GM12878 (cell line): ENCODE data around the gene TMEM229B. TPM values are rescaled to one million over a fixed set of nuclear protein-coding genes. Genes with fewer than 3 reads are reported as not detected.

Source experiments
- ATAC-seq: fragments of 200-7000 bp; cut with Tn5 transposase; 3 replicates; pipeline ENCODE4 v1.9.1; 2020; ENCODE audit warnings: mild to moderate bottlenecking, moderate library complexity
- BruUV-seq: library from RNA; stranded (reverse); fragments of 400-500 nt; replicated peaks from 2 replicates; lab custom pipeline; 2021; lab: Mats Ljungman, UMichigan
- CTCF ChIA-PET: fragments of 300-600 bp; sonication (Branson Sonifier 250); formaldehyde crosslinking; extraction: SDS; loops from one replicate; lab custom pipeline; 2021; ENCODE audit warnings: inconsistent platforms; lab: Yijun Ruan, JAX
- POLR2A ChIA-PET: fragments of 350-600 bp; formaldehyde crosslinking; extraction: SDS; loops from one replicate; lab custom pipeline; 2021; ENCODE audit warnings: inconsistent platforms; lab: Charles Lee
- RAD21 ChIA-PET: fragments of 300-600 bp; sonication (Branson Sonifier 250); formaldehyde crosslinking; loops from one replicate; lab custom pipeline; 2023; ENCODE audit warnings: antibody characterized with exemption; ENCODE audit not compliant: unreplicated experiment; lab: Charles Lee
- SMC1A ChIA-PET: fragments of 300-600 bp; sonication (Branson Sonifier 250); formaldehyde crosslinking; loops from one replicate; lab custom pipeline; 2023; ENCODE audit not compliant: unreplicated experiment, uncharacterized antibody; lab: Charles Lee
- DNase-seq: peaks from one replicate; pipeline ENCODE4 v3.0.0-alpha.2; 2011; ENCODE audit warnings: low read depth, low spot score
- FAIRE-seq: peaks from 3 replicates; lab custom pipeline; 2011; peaks lifted over from hg19 to GRCh38; lab: Jason Lieb, UNC
- H2AFZ ChIP-seq: 2 replicates; pipeline ENCODE4 v1.6.0; 2011; ENCODE audit warnings: low read depth, low read length, control low read depth; ENCODE audit not compliant: control insufficient read depth
- H3K27ac ChIP-seq: 2 replicates; pipeline ENCODE4 v1.5.1; 2011; ENCODE audit warnings: control low read depth; ENCODE audit not compliant: control insufficient read depth, insufficient read depth
- H3K27me3 ChIP-seq, 2 experiments: replicated peaks in 1 of 2; 2 replicates each; pipeline versions ENCODE4 v1.6.0 to v1.6.1; 2011; ENCODE audit warnings: low read length in 1 of 2; ENCODE audit not compliant: control insufficient read depth in 2 of 2, insufficient read depth in 2 of 2
- H3K36me3 ChIP-seq, 2 experiments: 2 replicates each; pipeline ENCODE4 v1.5.1; 2011; ENCODE audit warnings: low read length in 1 of 2; ENCODE audit not compliant: control insufficient read depth in 2 of 2, insufficient read depth in 2 of 2
- H3K4me1 ChIP-seq: 2 replicates; pipeline ENCODE4 v1.6.1; 2011; ENCODE audit warnings: mild to moderate bottlenecking, low read length, moderate library complexity, mixed read lengths; ENCODE audit not compliant: control insufficient read depth, insufficient read depth
- H3K4me2 ChIP-seq: 2 replicates; pipeline ENCODE4 v1.6.0; 2011; ENCODE audit warnings: control low read depth; ENCODE audit not compliant: control insufficient read depth, insufficient read depth
- H3K4me3 ChIP-seq: fragments of 200-600 bp; sonication (generic); 2 replicates; pipeline ENCODE4 v1.5.1; 2016
- H3K79me2 ChIP-seq: 2 replicates; pipeline ENCODE4 v1.6.0; 2011; ENCODE audit warnings: low read length; ENCODE audit not compliant: control insufficient read depth, insufficient read depth
- H3K9ac ChIP-seq: 2 replicates; pipeline ENCODE4 v1.8.0; 2011; ENCODE audit warnings: low read length, control low read depth, mixed read lengths; ENCODE audit not compliant: control insufficient read depth, insufficient read depth
- H3K9me3 ChIP-seq: replicated peaks from 3 replicates; pipeline ENCODE4 v1.5.1; 2011; ENCODE audit warnings: mild to moderate bottlenecking, low read length; ENCODE audit not compliant: control insufficient read depth, insufficient read depth
- H4K20me1 ChIP-seq: 2 replicates; pipeline ENCODE4 v1.6.0; 2011; ENCODE audit not compliant: control insufficient read depth, insufficient read depth
- CHD1 ChIP-seq: IDR thresholded peaks from 2 replicates; pipeline ENCODE4 v1.6.1; 2012; ENCODE audit warnings: low read depth, low read length, improper control_type of control experiment
- NRF1 ChIP-seq: conservative IDR thresholded peaks from 2 replicates; pipeline ENCODE4 v1.6.1; 2011; ENCODE audit warnings: mild to moderate bottlenecking, low read depth, low read length, improper control_type of control experiment
- POLR2A ChIP-seq: IDR thresholded peaks from 2 replicates; pipeline ENCODE4 v1.6.1; 2011; ENCODE audit warnings: low read depth, mild to moderate bottlenecking, low read length
- ZNF384 ChIP-seq: IDR thresholded peaks from 2 replicates; pipeline ENCODE4 v1.6.1; 2012; ENCODE audit warnings: low read depth, mild to moderate bottlenecking, low read length, improper control_type of control experiment, borderline replicate concordance
- WGBS: methylation state at CpG from one replicate; pipeline ENCODE4 v1.1.6; 2016; ENCODE audit warnings: low lambda C conversion rate; ENCODE audit not compliant: insufficient replicate concordance, insufficient coverage; ENCODE audit errors: missing lambda C conversion rate; 5-methylcytosine and 5-hydroxymethylcytosine counted together
- in situ Hi-C: fragments of 300-500 bp; cut with MboI; formaldehyde crosslinking; loops from 9 replicates; pipeline ENCODE4 v1.14.3; 2018; ENCODE audit warnings: mixed read lengths
- intact Hi-C: fragments of 100-400 bp; cut with micrococcal nuclease; formaldehyde crosslinking; loops from one replicate; pipeline ENCODE4 v1.14.2; 2022; ENCODE audit not compliant: unreplicated experiment
- polyA plus RNA-seq, 11 experiments: library from polyadenylated mRNA; depleted of rRNA in 4 of 11; unstranded in 6 of 11; stranded (reverse) in 5 of 11; fragments of >200 nt; fragmentation: Nextera tagmentation in 4 of 11; fragmentation: Illumina TruSeq in 1 of 11; extraction: Ambion mirVana in 4 of 11; extraction: Trizol in 1 of 11; gene quantifications; 1 replicate in 1 of 11; 2 replicates in 10 of 11; pipeline versions ENCODE4 v1.2.1 to v1.2.3, GENCODE V29; 2011 to 2016; ENCODE audit warnings: inconsistent platforms in 2 of 11, missing spikeins in 2 of 11, low read depth in 1 of 11
- total RNA-seq, 4 experiments: library from RNA; depleted of rRNA in 3 of 4; stranded (reverse); fragments of >200 nt in 3 of 4; fragmentation: Illumina TruSeq in 1 of 4; extraction: Trizol in 1 of 4; gene quantifications; 2 replicates each; pipeline versions ENCODE4 v1.2.1 to v1.2.3, GENCODE V29; 2013 to 2021
- TF ChIP-seq, protein P1 (sequence below): fragments of 450-650 bp; IDR thresholded peaks from 2 replicates; pipeline ENCODE4 v1.6.1; 2017; ENCODE audit warnings: low read depth, mild to moderate bottlenecking, moderate library complexity
- TF ChIP-seq, protein P2 (sequence below): fragments of 450-650 bp; formaldehyde crosslinking; IDR thresholded peaks from 2 replicates; pipeline ENCODE4 v1.4.0; 2020; ENCODE audit warnings: mild to moderate bottlenecking, moderate library complexity

Gene TMEM229B
- total and polyA plus RNA-seq, 10 of the 15 experiments (the other 5 are each of a cell fraction or from before 2014, with no cell fraction given) = 0.24 to 5.3 (median 1.7) TPM

DNA sequence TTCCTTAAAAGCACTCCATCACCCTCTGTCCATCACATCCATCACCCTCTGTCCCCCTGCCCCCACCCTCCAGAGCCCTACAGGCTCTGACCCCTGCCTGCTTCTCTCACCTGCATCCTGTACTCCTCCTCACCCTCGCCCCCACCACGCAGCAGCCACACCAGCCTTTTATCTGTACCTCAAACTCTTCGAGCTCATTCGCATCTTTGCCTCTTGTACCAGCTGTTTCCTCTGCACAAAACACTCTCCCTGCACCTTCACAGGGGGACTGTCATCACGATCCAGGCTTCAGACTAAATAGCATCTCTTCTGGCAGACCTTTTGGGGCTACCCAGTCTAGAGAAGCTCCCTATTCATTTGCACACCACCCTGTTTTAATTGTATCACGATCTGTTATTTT lies 24.1 kb downstream of the TMEM229B start (continued):
- TF ChIP-seq ZNF384 = no peak
- TF ChIP-seq CHD1 = no peak

DNA sequence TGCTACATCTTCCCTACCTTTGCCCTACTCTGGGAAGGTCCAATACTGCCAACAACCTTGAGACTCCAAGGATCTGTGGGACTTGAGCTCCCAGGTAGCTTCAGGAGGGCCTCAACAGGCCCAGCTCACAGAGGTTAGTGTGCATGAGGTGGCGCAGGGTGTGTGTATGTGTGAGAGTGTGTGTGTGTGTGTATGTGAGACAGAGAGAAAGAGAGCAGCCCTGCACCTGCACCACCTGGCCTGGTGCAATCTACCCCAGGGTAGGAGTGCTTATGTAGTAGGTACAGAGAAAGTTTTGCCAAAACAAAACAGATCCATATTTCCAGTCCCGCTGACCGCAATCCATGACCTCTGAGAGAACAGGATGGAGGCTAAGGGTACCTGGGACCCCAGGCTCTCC lies 24.6 kb downstream of the TMEM229B start:
- Histone ChIP-seq H3K4me3 (no peak overlapping the region), H3K36me3 (no peaks in the 10 kb centered on the region), H3K27me3 (no peaks in the 10 kb centered on the region), H2AFZ (no peak overlapping the region), H4K20me1 (no peaks in the 10 kb centered on the region), H3K27ac (no peak overlapping the region), H3K9ac (no peak overlapping the region), H3K4me2 (no peak overlapping the region), H3K9me3 (no peaks in the 10 kb centered on the region), H3K4me1 (no peaks in the 10 kb centered on the region), H3K79me2 (no peaks in the 10 kb centered on the region)
- in situ Hi-C loops (no loop called here), intact Hi-C loops (no loop called here)
- FAIRE-seq (no peak), DNase-seq (no peak), ATAC-seq (no peak)
- TF ChIP-seq, protein P1, sequence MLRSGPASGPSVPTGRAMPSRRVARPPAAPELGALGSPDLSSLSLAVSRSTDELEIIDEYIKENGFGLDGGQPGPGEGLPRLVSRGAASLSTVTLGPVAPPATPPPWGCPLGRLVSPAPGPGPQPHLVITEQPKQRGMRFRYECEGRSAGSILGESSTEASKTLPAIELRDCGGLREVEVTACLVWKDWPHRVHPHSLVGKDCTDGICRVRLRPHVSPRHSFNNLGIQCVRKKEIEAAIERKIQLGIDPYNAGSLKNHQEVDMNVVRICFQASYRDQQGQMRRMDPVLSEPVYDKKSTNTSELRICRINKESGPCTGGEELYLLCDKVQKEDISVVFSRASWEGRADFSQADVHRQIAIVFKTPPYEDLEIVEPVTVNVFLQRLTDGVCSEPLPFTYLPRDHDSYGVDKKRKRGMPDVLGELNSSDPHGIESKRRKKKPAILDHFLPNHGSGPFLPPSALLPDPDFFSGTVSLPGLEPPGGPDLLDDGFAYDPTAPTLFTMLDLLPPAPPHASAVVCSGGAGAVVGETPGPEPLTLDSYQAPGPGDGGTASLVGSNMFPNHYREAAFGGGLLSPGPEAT = no peak
- TF ChIP-seq POLR2A = no peak
- TF ChIP-seq, protein P2, sequence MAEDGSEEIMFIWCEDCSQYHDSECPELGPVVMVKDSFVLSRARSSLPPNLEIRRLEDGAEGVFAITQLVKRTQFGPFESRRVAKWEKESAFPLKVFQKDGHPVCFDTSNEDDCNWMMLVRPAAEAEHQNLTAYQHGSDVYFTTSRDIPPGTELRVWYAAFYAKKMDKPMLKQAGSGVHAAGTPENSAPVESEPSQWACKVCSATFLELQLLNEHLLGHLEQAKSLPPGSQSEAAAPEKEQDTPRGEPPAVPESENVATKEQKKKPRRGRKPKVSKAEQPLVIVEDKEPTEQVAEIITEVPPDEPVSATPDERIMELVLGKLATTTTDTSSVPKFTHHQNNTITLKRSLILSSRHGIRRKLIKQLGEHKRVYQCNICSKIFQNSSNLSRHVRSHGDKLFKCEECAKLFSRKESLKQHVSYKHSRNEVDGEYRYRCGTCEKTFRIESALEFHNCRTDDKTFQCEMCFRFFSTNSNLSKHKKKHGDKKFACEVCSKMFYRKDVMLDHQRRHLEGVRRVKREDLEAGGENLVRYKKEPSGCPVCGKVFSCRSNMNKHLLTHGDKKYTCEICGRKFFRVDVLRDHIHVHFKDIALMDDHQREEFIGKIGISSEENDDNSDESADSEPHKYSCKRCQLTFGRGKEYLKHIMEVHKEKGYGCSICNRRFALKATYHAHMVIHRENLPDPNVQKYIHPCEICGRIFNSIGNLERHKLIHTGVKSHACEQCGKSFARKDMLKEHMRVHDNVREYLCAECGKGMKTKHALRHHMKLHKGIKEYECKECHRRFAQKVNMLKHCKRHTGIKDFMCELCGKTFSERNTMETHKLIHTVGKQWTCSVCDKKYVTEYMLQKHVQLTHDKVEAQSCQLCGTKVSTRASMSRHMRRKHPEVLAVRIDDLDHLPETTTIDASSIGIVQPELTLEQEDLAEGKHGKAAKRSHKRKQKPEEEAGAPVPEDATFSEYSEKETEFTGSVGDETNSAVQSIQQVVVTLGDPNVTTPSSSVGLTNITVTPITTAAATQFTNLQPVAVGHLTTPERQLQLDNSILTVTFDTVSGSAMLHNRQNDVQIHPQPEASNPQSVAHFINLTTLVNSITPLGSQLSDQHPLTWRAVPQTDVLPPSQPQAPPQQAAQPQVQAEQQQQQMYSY (CRISPR knock-in tag) = no peak
- TF ChIP-seq NRF1 = no peak
- SMC1A ChIA-PET = no interaction called here
- RAD21 ChIA-PET = no interaction called here
- 100% methylated on average over 3 of the region's 3 CpGs for WGBS
- CTCF ChIA-PET = interaction anchor here (0.9 kb wide), 1 partner anchor 107 kb away, joined by 3 read pairs; no protein-coding TSS in a partner anchor
- POLR2A ChIA-PET = no interaction called here
- no TSS peak for BruUV-seq
